ENCODE data around the gene HIPK1. TPM values are rescaled to one million over a fixed set of nuclear protein-coding genes. Genes with fewer than 3 reads are reported as not detected.

Gene HIPK1
- total RNA-seq, 2 experiments from 2014 or later: 20.4 to 52.6 TPM

DNA sequence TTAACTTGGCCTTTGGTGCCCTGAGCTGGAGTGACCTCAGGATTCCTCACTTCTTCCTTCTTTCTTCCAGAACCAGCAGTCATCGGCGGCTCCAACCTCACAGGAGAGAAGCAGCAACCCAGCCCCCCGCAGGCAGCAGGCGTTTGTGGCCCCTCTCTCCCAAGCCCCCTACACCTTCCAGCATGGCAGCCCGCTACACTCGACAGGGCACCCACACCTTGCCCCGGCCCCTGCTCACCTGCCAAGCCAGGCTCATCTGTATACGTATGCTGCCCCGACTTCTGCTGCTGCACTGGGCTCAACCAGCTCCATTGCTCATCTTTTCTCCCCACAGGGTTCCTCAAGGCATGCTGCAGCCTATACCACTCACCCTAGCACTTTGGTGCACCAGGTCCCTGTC, 43.8 kb downstream of the HIPK1 start:
- Histone ChIP-seq H3K36me3 (ENCODE audit: insufficient read depth, low read length) (peaks cover 77% of the 10 kb centered on the region), H3K27ac (ENCODE audit: low read depth, low read length, poor library complexity, severe bottlenecking) (no peak overlapping the region), H3K4me1 (ENCODE audit: insufficient read depth, low read length, poor library complexity, severe bottlenecking) (peaks cover 8% of the 10 kb centered on the region), H3K4me3 (ENCODE audit: low read depth, low read length, poor library complexity, severe bottlenecking) (no peak overlapping the region), H2AFZ (ENCODE audit: low read length) (no peak overlapping the region), H3K9me3 (ENCODE audit: low read length) (no peaks in the 10 kb centered on the region), H3K79me2 (ENCODE audit: insufficient read depth, low read depth, low read length) (no peaks in the 10 kb centered on the region), H4K20me1 (ENCODE audit: insufficient read depth, low read length) (no peaks in the 10 kb centered on the region), H3K4me2 (ENCODE audit: low read length) (no peak overlapping the region), H3K9me2 (ENCODE audit: insufficient read depth, low read length) (no peaks in the 10 kb centered on the region)
- DNase-seq (ENCODE audit: low spot score): no peak
- intact Hi-C loops (cut with micrococcal nuclease; ENCODE audit: unreplicated experiment): no loop called here
- POLR2A ChIA-PET: no interaction called here
- CTCF ChIA-PET (ENCODE audit: unreplicated experiment): no interaction called here
- BruUV-seq (replicated peaks): no TSS peak
- TF ChIP-seq, protein P1, sequence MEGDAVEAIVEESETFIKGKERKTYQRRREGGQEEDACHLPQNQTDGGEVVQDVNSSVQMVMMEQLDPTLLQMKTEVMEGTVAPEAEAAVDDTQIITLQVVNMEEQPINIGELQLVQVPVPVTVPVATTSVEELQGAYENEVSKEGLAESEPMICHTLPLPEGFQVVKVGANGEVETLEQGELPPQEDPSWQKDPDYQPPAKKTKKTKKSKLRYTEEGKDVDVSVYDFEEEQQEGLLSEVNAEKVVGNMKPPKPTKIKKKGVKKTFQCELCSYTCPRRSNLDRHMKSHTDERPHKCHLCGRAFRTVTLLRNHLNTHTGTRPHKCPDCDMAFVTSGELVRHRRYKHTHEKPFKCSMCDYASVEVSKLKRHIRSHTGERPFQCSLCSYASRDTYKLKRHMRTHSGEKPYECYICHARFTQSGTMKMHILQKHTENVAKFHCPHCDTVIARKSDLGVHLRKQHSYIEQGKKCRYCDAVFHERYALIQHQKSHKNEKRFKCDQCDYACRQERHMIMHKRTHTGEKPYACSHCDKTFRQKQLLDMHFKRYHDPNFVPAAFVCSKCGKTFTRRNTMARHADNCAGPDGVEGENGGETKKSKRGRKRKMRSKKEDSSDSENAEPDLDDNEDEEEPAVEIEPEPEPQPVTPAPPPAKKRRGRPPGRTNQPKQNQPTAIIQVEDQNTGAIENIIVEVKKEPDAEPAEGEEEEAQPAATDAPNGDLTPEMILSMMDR (conservative IDR thresholded peaks at IDR 0.05; ENCODE audit: low read length): no peak
- no peak for TF ChIP-seq EZH2phosphoT487 (IDR thresholded peaks at IDR 0.05; ENCODE audit: borderline replicate concordance, low read depth, low read length)

DNA sequence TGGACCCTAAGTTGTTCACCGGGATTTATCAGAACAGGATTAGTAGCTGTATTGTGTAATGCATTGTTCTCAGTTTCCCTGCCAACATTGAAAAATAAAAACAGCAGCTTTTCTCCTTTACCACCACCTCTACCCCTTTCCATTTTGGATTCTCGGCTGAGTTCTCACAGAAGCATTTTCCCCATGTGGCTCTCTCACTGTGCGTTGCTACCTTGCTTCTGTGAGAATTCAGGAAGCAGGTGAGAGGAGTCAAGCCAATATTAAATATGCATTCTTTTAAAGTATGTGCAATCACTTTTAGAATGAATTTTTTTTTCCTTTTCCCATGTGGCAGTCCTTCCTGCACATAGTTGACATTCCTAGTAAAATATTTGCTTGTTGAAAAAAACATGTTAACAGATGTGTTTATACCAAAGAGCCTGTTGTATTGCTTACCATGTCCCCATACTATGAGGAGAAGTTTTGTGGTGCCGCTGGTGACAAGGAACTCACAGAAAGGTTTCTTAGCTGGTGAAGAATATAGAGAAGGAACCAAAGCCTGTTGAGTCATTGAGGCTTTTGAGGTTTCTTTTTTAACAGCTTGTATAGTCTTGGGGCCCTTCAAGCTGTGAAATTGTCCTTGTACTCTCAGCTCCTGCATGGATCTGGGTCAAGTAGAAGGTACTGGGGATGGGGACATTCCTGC, 46.2 kb downstream of the HIPK1 start:
- BruUV-seq (replicated peaks): no TSS peak
- no peaks in the 10 kb centered on the region for H3K79me2 ChIP-seq (ENCODE audit: insufficient read depth, low read depth, low read length)
- no peaks in the 10 kb centered on the region for H4K20me1 ChIP-seq (ENCODE audit: insufficient read depth, low read length)
- no peak overlapping the region for H2AFZ ChIP-seq (ENCODE audit: low read length)
- ChIA-PET POLR2A (interaction anchor here (0.8 kb wide), 1 partner anchor 9 kb away, joined by 4 read pairs; no protein-coding TSS in a partner anchor), CTCF (ENCODE audit: unreplicated experiment) (interaction anchor here (1.2 kb wide), 1 partner anchor 23 kb away, joined by 3 read pairs; no protein-coding TSS in a partner anchor)
- H3K36me3 ChIP-seq (ENCODE audit: insufficient read depth, low read length): peaks cover 53% of the 10 kb centered on the region
- no peaks in the 10 kb centered on the region for H3K9me2 ChIP-seq (ENCODE audit: insufficient read depth, low read length)
- H3K4me2 ChIP-seq (ENCODE audit: low read length): no peak overlapping the region
- H3K27ac ChIP-seq (ENCODE audit: low read depth, low read length, poor library complexity, severe bottlenecking): no peak overlapping the region
- intact Hi-C loops (cut with micrococcal nuclease; ENCODE audit: unreplicated experiment): loop anchor here (5.0 kb wide), 1 partner anchor 582 kb away; no protein-coding TSS in a partner anchor
- no peaks in the 10 kb centered on the region for H3K9me3 ChIP-seq (ENCODE audit: low read length)
- TF ChIP-seq EZH2phosphoT487 (IDR thresholded peaks at IDR 0.05; ENCODE audit: borderline replicate concordance, low read depth, low read length): no peak
- TF ChIP-seq, protein P1 (conservative IDR thresholded peaks at IDR 0.05; ENCODE audit: low read length): no peak
- DNase-seq (ENCODE audit: low spot score): no peak
- peaks cover 17% of the 10 kb centered on the region for H3K4me1 ChIP-seq (ENCODE audit: insufficient read depth, low read length, poor library complexity, severe bottlenecking)
- no peak overlapping the region for H3K4me3 ChIP-seq (ENCODE audit: low read depth, low read length, poor library complexity, severe bottlenecking)

Measured in OCI-LY7 (cell line).